Left lung (tissue), 10 donors: Measurements from ENCODE around the gene ZNF525. TPM values are rescaled to one million over a fixed set of nuclear protein-coding genes. Genes with fewer than 3 reads are reported as not detected.

Experiments used
- ATAC-seq: fragments of 200-7000 bp; cut with Tn5 transposase; one replicate; pipeline ENCODE4 v1.9.1; 2020; ENCODE audit warnings: moderate library complexity
- DNase-seq, 4 donors: peaks; one replicate each; pipeline ENCODE4 v3.0.0-alpha.2; 2013 to 2020
- H3K27ac ChIP-seq, 2 donors: fragments of 200-600 bp; sonication (generic) in 1 of 2; one replicate each; pipeline versions ENCODE4 v1.5.0 to v1.8.0; 2020 to 2021
- H3K27me3 ChIP-seq, 2 donors: fragments of 200-600 bp; sonication (generic) in 1 of 2; one replicate each; pipeline versions ENCODE4 v1.5.0 to v1.8.0; 2020 to 2021
- H3K36me3 ChIP-seq, 2 donors: fragments of 200-600 bp; sonication (generic) in 1 of 2; one replicate each; pipeline versions ENCODE4 v1.5.0 to v1.8.0; 2020 to 2021
- H3K4me1 ChIP-seq, 2 donors: fragments of 200-600 bp; one replicate each; pipeline ENCODE4 v1.8.0; 2021
- H3K4me3 ChIP-seq, 2 donors: fragments of 200-600 bp; sonication (generic) in 1 of 2; one replicate each; pipeline versions ENCODE4 v1.5.0 to v1.8.0; 2020 to 2021; ENCODE audit warnings: mild to moderate bottlenecking in 1 of 2
- H3K9me3 ChIP-seq, 2 donors: fragments of 200-600 bp; sonication (generic) in 1 of 2; one replicate each; pipeline versions ENCODE4 v1.5.0 to v1.8.0; 2020 to 2021
- CTCF ChIP-seq, 2 donors: fragments of 200-600 bp; sonication (generic) in 1 of 2; IDR thresholded peaks; one replicate each; pipeline versions ENCODE4 v1.5.0 to v1.8.0; 2021; ENCODE audit warnings: antibody characterized with exemption in 2 of 2
- intact Hi-C, 2 donors: fragments of 100-400 bp; cut with DNase I; formaldehyde crosslinking; loops; one replicate each; pipeline versions ENCODE4 v1.11.2 to v1.14.2; 2022
- polyA plus RNA-seq, 6 donors: library from polyadenylated mRNA; unstranded; fragments of 120-200 nt; gene quantifications; one replicate each; pipeline ENCODE4 v1.2.1, GENCODE V29; 2013; ENCODE audit not compliant: insufficient read length in 6 of 6
- total RNA-seq, 2 donors: library from RNA; stranded (reverse); fragmentation: NEBNext Ultra II Directional; extraction: Animal tissue kit (Norgen Biotek cat#: 25700); gene quantifications; one replicate each; pipeline ENCODE4 v1.2.1, GENCODE V29; 2021
- donor health status: DM: no; HTN: yes; CAD: no.
- donor health status: DM: no; HTN: no; CAD: no.

Gene ZNF525
- total and polyA plus RNA-seq, 8 donors: 11.4 to 16.0 (median 14.1) TPM

GRCh38 chr19:53365899-53366493 is 491 bp downstream of the ZNF525 start:
- DNase-seq (peak in 2 of 4 donors; percentile 24 to 84), ATAC-seq (peak; percentile 67)
- Histone ChIP-seq H3K4me1 (peaks cover 0 to 7% of the 10 kb centered on the region in 2 donors), H3K27ac (peak overlapping the region; percentile 41 to 47), H3K9me3 (peaks cover 0 to 4% of the 10 kb centered on the region in 2 donors), H3K27me3 (no peaks in the 10 kb centered on the region), H3K36me3 (no peaks in the 10 kb centered on the region), H3K4me3 (peak overlapping the region; percentile 53 to 54)
- intact Hi-C loops: no loop called here
- no peak for TF ChIP-seq CTCF (IDR thresholded peaks at IDR 0.05)

GRCh38 chr19:53372196-53372595 is 6.7 kb downstream of the ZNF525 start:
- Histone ChIP-seq H3K9me3 (peaks cover 0 to 17% of the 10 kb centered on the region in 2 donors), H3K4me3 (no peak overlapping the region), H3K4me1 (no peaks in the 10 kb centered on the region), H3K27ac (no peak overlapping the region), H3K36me3 (peaks cover 0 to 54% of the 10 kb centered on the region in 2 donors), H3K27me3 (no peaks in the 10 kb centered on the region)
- no peak for DNase-seq
- intact Hi-C loops: no loop called here
- ATAC-seq: no peak
- TF ChIP-seq CTCF (IDR thresholded peaks at IDR 0.05): no peak

- DNase-seq: no peak
- intact Hi-C loops: no loop called here
Measured at GRCh38 chr19:53374288-53374687, 8.8 kb downstream of the ZNF525 start.

GRCh38 chr19:53374743-53375142 is 9.2 kb downstream of the ZNF525 start:
- no peak for TF ChIP-seq CTCF (IDR thresholded peaks at IDR 0.05)
- ATAC-seq (no peak), DNase-seq (no peak)
- Histone ChIP-seq H3K27ac (no peak overlapping the region), H3K4me3 (no peak overlapping the region), H3K27me3 (no peaks in the 10 kb centered on the region), H3K4me1 (no peaks in the 10 kb centered on the region), H3K9me3 (peaks cover 0 to 41% of the 10 kb centered on the region in 2 donors), H3K36me3 (peaks cover 0 to 80% of the 10 kb centered on the region in 2 donors)
- intact Hi-C loops: no loop called here

More at GRCh38 chr19:53374288-53374687, 8.8 kb downstream of the ZNF525 start:
- Histone ChIP-seq H3K27me3 (no peaks in the 10 kb centered on the region), H3K4me1 (no peaks in the 10 kb centered on the region), H3K4me3 (no peak overlapping the region), H3K27ac (no peak overlapping the region), H3K9me3 (peaks cover 0 to 37% of the 10 kb centered on the region in 2 donors), H3K36me3 (peaks cover 0 to 75% of the 10 kb centered on the region in 2 donors)
- ATAC-seq: no peak
- no peak for TF ChIP-seq CTCF (IDR thresholded peaks at IDR 0.05)

GRCh38 chr19:53381376-53381775 is 15.9 kb downstream of the ZNF525 start:
- DNase-seq (no peak), ATAC-seq (no peak)
- peaks cover 0 to 98% of the 10 kb centered on the region in 2 donors for H3K9me3 ChIP-seq
- intact Hi-C loops: no loop called here
- TF ChIP-seq CTCF (IDR thresholded peaks at IDR 0.05): no peak
- no peaks in the 10 kb centered on the region for H3K4me1 ChIP-seq
- no peak overlapping the region for H3K27ac ChIP-seq
- no peak overlapping the region for H3K4me3 ChIP-seq
- H3K27me3 ChIP-seq: no peaks in the 10 kb centered on the region
- peaks cover 0 to 76% of the 10 kb centered on the region in 2 donors for H3K36me3 ChIP-seq
